Aorta (tissue), 5 donors: Measurements from ENCODE around the gene FNDC3B. TPM values are rescaled to one million over a fixed set of nuclear protein-coding genes. Genes with fewer than 3 reads are reported as not detected.
"Not testable (repeated sequence)": the region's sequence is repeated elsewhere in the genome, so short reads cannot be mapped to it uniquely, and the experiment has no call there.

Source experiments
- ATAC-seq: fragments of 200-7000 bp; cut with Tn5 transposase; one replicate; pipeline ENCODE4 v1.9.1; 2022; ENCODE audit warnings: moderate library complexity; ENCODE audit not compliant: low FRiP score
- DNase-seq, 2 donors: peaks; one replicate each; pipeline ENCODE4 v3.0.0-alpha.2; 2020
- H3K27ac ChIP-seq, 2 donors: one replicate each; pipeline ENCODE4 v1.5.1; 2013; ENCODE audit warnings: low read length in 2 of 2, mild to moderate bottlenecking in 2 of 2, moderate library complexity in 2 of 2, control low read depth in 1 of 2, inconsistent platforms in 1 of 2, low read depth in 1 of 2
- H3K27me3 ChIP-seq, 2 donors: one replicate each; pipeline ENCODE4 v1.6.1; 2013; ENCODE audit warnings: control low read depth in 1 of 2, low read length in 1 of 2, mild to moderate bottlenecking in 1 of 2, moderate library complexity in 1 of 2; ENCODE audit not compliant: insufficient read depth in 2 of 2, control insufficient read depth in 1 of 2
- H3K36me3 ChIP-seq, 2 donors: one replicate each; pipeline ENCODE4 v1.6.1; 2013; ENCODE audit warnings: control low read depth in 1 of 2, low read length in 1 of 2, mild to moderate bottlenecking in 1 of 2; ENCODE audit not compliant: insufficient read depth in 2 of 2, control insufficient read depth in 1 of 2
- H3K4me1 ChIP-seq, 2 donors: one replicate each; pipeline ENCODE4 v1.6.1; 2013; ENCODE audit warnings: low read length in 2 of 2, control low read depth in 1 of 2, mild to moderate bottlenecking in 1 of 2, moderate library complexity in 1 of 2; ENCODE audit not compliant: insufficient read depth in 2 of 2, control insufficient read depth in 1 of 2
- H3K4me3 ChIP-seq, 2 donors: one replicate each; pipeline ENCODE4 v1.5.1; 2013; ENCODE audit warnings: low read length in 2 of 2, control low read depth in 1 of 2, mild to moderate bottlenecking in 1 of 2
- H3K9me3 ChIP-seq: one replicate; pipeline ENCODE4 v1.6.1; 2013; ENCODE audit warnings: mild to moderate bottlenecking, low read length; ENCODE audit not compliant: control insufficient read depth
- WGBS, 2 donors: extraction: QIAGEN DNeasy Blood & Tissue Kit; methylation state at CpG; one replicate each; pipeline ENCODE4 v1.1.7; 2013; 5-methylcytosine and 5-hydroxymethylcytosine counted together
- intact Hi-C, 2 donors: fragments of 100-400 bp; cut with DNase I; formaldehyde crosslinking; loops; one replicate each; pipeline versions ENCODE4 v1.14.2 to v1.15.0; 2022
- polyA plus RNA-seq, 2 donors: library from polyadenylated mRNA; stranded (reverse); fragments of 200-250 nt; gene quantifications; one replicate each; pipeline ENCODE4 v1.2.3, GENCODE V29; 2013
- total RNA-seq, 2 donors: library from RNA; stranded (reverse); fragmentation: NEBNext Ultra II Directional; extraction: Animal tissue kit (Norgen Biotek cat#: 25700); gene quantifications; one replicate each; pipeline ENCODE4 v1.2.1, GENCODE V29; 2021
- donor health status: healthy with polysubstance abuse.
- donor health status: Bipolar disorder and iron deficiency.
- donor health status: DM: no; HTN: no; CAD: no.
- donor health status: DM: no; HTN: no; CAD: no.
- donor health status: DM: yes; HTN: yes; CAD: no.

FNDC3B gene
- total and polyA plus RNA-seq, 4 donors, result 12.5 to 239 (median 120) TPM

- Histone ChIP-seq H3K4me3 (no peak overlapping the region), H3K4me1 (no peaks in the 10 kb centered on the region), H3K9me3 (peaks cover 1% of the 10 kb centered on the region), H3K36me3 (peaks cover 9 to 12% of the 10 kb centered on the region in 2 donors), H3K27me3 (no peaks in the 10 kb centered on the region), H3K27ac (no peak overlapping the region)
- ATAC-seq, result no peak
- intact Hi-C loops, result no loop called here
- WGBS, 2 donors, result 50 to 53% methylated on average over 9 of the region's 9 CpGs
- DNase-seq, result no peak
These were observed 328.1 kb downstream of the FNDC3B start for GRCh38 chr3:172367205-172368105.

- 86 to 87% methylated on average over 5 of the region's 5 CpGs for WGBS, 2 donors
- DNase-seq, ATAC-seq, H3K27ac ChIP-seq, H3K4me3 ChIP-seq, H3K27me3 ChIP-seq, H3K9me3 ChIP-seq, intact Hi-C loops, H3K4me1 ChIP-seq: not testable (repeated sequence)
- peaks cover 7 to 12% of the 10 kb centered on the region in 2 donors for H3K36me3 ChIP-seq
These were observed 329.2 kb downstream of the FNDC3B start for GRCh38 chr3:172368556-172368955.

- 55 to 60% methylated on average over 9 of the region's 9 CpGs for WGBS, 2 donors
- H3K36me3 ChIP-seq, result peaks cover 7 to 12% of the 10 kb centered on the region in 2 donors
- H3K9me3 ChIP-seq, result peaks cover 1% of the 10 kb centered on the region
- no peaks in the 10 kb centered on the region for H3K4me1 ChIP-seq
- H3K27me3 ChIP-seq, result no peaks in the 10 kb centered on the region
- no peak overlapping the region for H3K27ac ChIP-seq
- no peak overlapping the region for H3K4me3 ChIP-seq
- ATAC-seq, result no peak
- intact Hi-C loops, result no loop called here
- no peak for DNase-seq
These were observed 330.3 kb downstream of the FNDC3B start for GRCh38 chr3:172369590-172370259.

- no peak for DNase-seq
- H3K27me3 ChIP-seq, result no peaks in the 10 kb centered on the region
- intact Hi-C loops, result no loop called here
- H3K36me3 ChIP-seq, result peaks cover 3 to 12% of the 10 kb centered on the region in 2 donors
- no peaks in the 10 kb centered on the region for H3K4me1 ChIP-seq
- no peak overlapping the region for H3K4me3 ChIP-seq
- H3K9me3 ChIP-seq, result peaks cover 1% of the 10 kb centered on the region
- 86 to 87% methylated on average over 3 of the region's 3 CpGs for WGBS, 2 donors
- H3K27ac ChIP-seq, result no peak overlapping the region
- no peak for ATAC-seq
These were observed 331.0 kb downstream of the FNDC3B start for GRCh38 chr3:172370419-172370818.

GRCh38 chr3:172371544-172371943, 332.2 kb downstream of the FNDC3B start:
- intact Hi-C loops, result no loop called here
- DNase-seq (no peak), ATAC-seq (no peak)
- no peak overlapping the region for H3K4me3 ChIP-seq
- H3K4me1 ChIP-seq, result no peaks in the 10 kb centered on the region
- H3K27ac ChIP-seq, result no peak overlapping the region
- H3K9me3 ChIP-seq, result peaks cover 1% of the 10 kb centered on the region
- WGBS, 2 donors, result 75 to 80% methylated on average over 4 of the region's 4 CpGs
- H3K36me3 ChIP-seq, result peaks cover 3 to 12% of the 10 kb centered on the region in 2 donors
- H3K27me3 ChIP-seq, result no peaks in the 10 kb centered on the region

- peaks cover 1% of the 10 kb centered on the region for H3K9me3 ChIP-seq
- no peak for ATAC-seq
- WGBS, 2 donors, result 92 to 98% methylated on average over 4 of the region's 4 CpGs
- DNase-seq, result no peak
- H3K27ac ChIP-seq, result no peak overlapping the region
- no peaks in the 10 kb centered on the region for H3K4me1 ChIP-seq
- intact Hi-C loops, result no loop called here
- H3K4me3 ChIP-seq, result no peak overlapping the region
- peaks cover 3 to 12% of the 10 kb centered on the region in 2 donors for H3K36me3 ChIP-seq
- H3K27me3 ChIP-seq, result no peaks in the 10 kb centered on the region
These were observed 333.5 kb downstream of the FNDC3B start for GRCh38 chr3:172372895-172373294.

- Histone ChIP-seq H3K9me3 (peaks cover 2% of the 10 kb centered on the region), H3K36me3 (peaks cover 6 to 18% of the 10 kb centered on the region in 2 donors), H3K4me3 (no peak overlapping the region), H3K4me1 (no peaks in the 10 kb centered on the region), H3K27me3 (no peaks in the 10 kb centered on the region), H3K27ac (no peak overlapping the region)
- ATAC-seq (no peak), DNase-seq (no peak)
- WGBS, 2 donors, result 85 to 87% methylated on average over 5 of the region's 5 CpGs
- intact Hi-C loops, result no loop called here
These were observed 334.5 kb downstream of the FNDC3B start for GRCh38 chr3:172373912-172374311.

GRCh38 chr3:172375206-172375850, 335.9 kb downstream of the FNDC3B start:
- Histone ChIP-seq H3K27me3 (no peaks in the 10 kb centered on the region), H3K4me1 (no peaks in the 10 kb centered on the region), H3K4me3 (no peak overlapping the region), H3K27ac (no peak overlapping the region), H3K36me3 (peaks cover 14 to 24% of the 10 kb centered on the region in 2 donors), H3K9me3 (peaks cover 6% of the 10 kb centered on the region)
- DNase-seq (no peak), ATAC-seq (no peak)
- intact Hi-C loops, result no loop called here
- 76 to 82% methylated on average over 4 of the region's 4 CpGs for WGBS, 2 donors
